Hepatocyte (in vitro differentiated cells): ENCODE data around the gene KLK11.

Source experiments
- CTCF ChIP-seq: fragments of 200-600 bp; sonication (generic); IDR thresholded peaks from 2 replicates; pipeline ENCODE4 v1.5.1; 2016; ENCODE audit warnings: antibody characterized with exemption, mild to moderate bottlenecking; ENCODE audit not compliant: poor library complexity
- EZH2 ChIP-seq: fragments of 200-600 bp; sonication (generic); IDR thresholded peaks from 2 replicates; pipeline ENCODE4 v1.6.1; 2016; ENCODE audit warnings: antibody characterized with exemption, mild to moderate bottlenecking, borderline replicate concordance
- EZH2phosphoT487 ChIP-seq: fragments of 200-600 bp; sonication (generic); IDR thresholded peaks from one replicate; pipeline ENCODE4 v1.6.1; 2018; ENCODE audit warnings: antibody characterized with exemption, mild to moderate bottlenecking, low read depth, moderate library complexity; ENCODE audit not compliant: unreplicated experiment, severe bottlenecking

GRCh38 chr19:51025401-51025800 lies 1.0 kb downstream of the KLK11 start:
- TF ChIP-seq CTCF (no peak), EZH2 (no peak), EZH2phosphoT487 (no peak)
